ENCODE measurements around the gene DOK6.

The DOK6 gene

GRCh38 chr18:69895066-69896047, 494.7 kb downstream of the DOK6 start:
- DNase-seq (ENCODE audit: low read depth in 3 of 3, low spot score in 1 of 3), result no peak

GRCh38 chr18:69897397-69898108, 496.9 kb downstream of the DOK6 start:
- no peak for DNase-seq (ENCODE audit: low read depth in 3 of 3, low spot score in 1 of 3)

- DNase-seq (ENCODE audit: low read depth in 3 of 3, low spot score in 1 of 3), result peak in 1 of 3 donors; percentile 8
Measured at GRCh38 chr18:69898241-69898861, 497.7 kb downstream of the DOK6 start.
